GM03348 (cell line): ENCODE results near the gene SRMS.
"Not testable (repeated sequence)": the region's sequence is repeated elsewhere in the genome, so short reads cannot be mapped to it uniquely, and the experiment has no call there.

Experiments
- DNase-seq: peaks from one replicate; pipeline ENCODE4 v3.0.0; 2012; ENCODE audit warnings: low spot score

Gene SRMS

DNA sequence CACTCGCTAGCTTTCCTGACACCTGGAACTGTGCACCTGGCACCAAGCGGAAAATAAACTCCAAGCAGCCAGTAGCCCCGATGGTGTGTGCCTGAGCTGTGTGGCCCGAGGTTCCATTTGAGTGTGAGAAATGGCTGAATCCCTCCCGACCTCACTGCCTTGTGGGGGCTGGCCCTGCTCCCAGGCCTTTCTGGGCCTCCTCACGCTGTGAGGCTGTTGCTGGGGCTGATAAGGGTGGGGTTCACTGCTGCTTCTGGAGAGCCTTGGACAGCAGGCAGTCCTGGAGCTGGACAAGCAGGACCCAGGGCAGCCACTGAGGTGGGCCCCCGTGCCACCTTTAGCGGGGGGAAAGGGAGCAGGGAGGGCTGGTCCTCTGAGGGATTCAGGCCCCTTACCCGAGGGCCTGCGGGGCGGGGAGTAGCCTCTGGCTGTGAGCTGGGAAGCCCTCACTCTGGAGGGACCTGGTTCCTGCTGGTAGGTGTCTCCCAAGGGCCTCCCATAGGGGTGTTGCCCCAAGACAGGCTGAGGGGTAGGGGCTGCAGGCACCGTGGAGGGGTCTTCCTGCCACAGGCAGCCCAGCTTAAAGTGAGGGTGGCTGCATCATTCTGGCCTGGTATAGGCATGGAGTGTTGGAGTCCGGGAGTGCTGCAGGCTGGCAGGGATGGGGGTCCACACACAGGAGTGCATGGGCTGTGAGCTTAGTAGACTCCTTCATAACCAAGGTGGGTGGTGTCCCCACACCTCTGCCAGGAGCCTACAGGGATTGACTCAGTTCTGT lies 25.3 kb downstream of the SRMS start:
- DNase-seq: no peak

DNA sequence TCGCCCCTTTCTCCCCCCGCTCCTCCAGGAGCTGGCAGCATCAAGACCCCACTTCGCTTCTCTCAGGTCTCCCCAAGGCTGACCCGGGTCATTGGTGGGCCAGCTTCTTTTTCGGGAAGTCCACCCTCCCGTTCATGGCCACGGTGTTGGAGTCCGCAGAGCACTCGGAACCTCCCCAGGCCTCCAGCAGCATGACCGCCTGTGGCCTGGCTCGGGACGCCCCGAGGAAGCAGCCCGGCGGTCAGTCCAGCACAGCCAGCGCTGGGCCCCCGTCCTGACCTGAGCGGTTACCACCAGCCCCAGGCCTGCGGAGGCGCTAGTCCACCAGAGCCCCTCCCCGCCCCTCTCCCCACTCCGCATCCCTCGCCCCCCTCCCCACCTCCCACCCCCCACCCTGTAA lies 25.9 kb downstream of the SRMS start:
- no peak for DNase-seq

DNA sequence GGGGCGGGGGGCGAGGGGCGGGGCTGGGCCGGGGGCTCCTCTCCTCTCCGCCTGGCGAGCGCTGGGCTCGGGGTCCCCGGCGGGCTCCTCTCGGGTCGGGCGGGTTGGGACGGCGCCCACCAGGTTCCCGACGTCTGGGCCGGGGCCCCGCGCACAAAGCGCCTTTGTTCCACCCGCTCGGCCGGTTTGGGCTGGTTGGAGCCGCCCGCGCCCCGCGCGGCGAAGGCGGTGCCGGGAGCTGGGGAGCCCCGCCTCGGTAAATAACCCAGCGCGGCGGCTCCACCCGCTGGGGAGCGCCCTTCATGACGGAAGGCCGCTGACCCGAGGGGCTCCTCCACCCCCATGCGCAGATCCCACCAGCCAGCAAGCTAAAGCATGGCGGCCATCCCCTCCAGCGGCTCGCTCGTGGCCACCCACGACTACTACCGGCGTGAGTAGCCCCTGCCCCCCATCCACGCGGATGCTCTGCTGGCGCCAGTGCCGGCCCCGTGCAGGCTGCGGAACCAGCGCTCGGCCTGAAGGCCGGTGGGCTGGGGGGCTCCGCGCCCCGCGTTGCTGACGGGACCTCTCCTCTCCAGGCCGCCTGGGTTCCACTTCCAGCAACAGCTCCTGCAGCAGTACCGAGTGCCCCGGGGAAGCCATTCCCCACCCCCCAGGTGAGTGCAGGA lies 26.5 kb downstream of the SRMS start:
- DNase-seq: peak; percentile 91

DNA sequence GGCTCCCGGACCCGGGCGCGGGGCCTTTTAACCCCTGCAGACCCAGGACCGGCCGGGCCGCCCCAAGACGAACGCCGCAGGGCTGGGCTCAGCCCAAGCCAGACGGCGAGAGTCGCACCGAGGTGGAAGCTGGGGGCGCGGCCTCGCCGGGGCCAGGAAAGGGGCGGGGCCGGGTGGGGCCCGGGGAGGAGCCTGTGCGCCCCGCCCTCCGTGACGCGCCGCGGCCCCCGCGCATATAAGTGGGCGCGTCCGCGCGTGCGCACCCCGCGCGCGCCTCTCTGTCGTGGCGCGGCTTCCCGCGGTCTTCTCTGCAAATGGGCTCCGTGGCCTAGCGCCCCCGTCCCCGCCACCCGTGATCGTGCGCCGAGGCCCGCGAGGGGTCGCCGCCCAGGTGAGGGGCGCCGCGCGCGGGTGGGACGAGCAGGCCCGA lies 27.0 kb downstream of the SRMS start, which contains the start of gene PPDPF:
TSS of gene PPDPF (plus strand) at position 262 of the 430 bp plus-strand sequence. CDS start 544 bp downstream, outside the sequence.
- peak; percentile 100 for DNase-seq

DNA sequence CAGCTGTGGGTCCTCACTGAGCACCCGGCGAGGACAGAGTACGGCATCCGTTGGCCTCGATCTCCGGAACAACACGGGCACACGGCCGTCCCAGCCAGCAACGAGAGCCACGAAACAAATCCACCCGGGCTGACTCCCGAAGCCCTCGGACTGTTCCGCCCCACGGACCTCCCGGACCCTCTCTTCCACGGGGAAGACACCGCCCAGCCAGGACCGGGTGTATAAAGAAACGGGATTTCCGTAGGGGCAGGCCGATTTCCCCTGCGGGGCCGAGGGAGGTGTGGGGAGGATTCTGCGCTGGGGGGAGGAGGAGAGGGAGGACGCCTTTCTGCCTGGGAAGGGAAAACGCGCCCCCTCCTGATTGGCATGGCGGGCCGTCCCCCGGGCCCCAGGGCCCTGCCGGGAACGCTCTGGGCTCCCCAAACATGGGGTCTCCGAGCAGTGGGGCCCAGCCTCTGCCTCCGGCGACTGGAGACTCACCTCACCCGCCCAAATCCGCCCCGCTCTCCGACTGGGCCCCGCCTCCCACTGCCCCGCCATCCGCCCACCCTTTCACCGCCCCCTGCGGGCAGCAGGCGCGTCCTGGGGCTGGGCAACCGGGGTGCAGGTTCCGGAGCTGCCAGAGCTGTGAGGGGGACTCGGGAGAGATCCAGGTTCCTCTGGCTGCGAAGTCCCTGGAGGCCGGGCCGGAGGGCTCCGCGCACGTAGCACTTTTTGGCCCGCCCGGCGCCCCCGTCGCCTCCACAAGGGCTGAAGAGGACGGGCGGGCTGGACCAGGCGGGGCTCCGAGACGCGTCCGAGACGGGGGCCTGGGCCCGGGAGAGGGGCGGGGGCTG lies 27.7 kb downstream of the SRMS start:
- peak; percentile 87 for DNase-seq

DNA sequence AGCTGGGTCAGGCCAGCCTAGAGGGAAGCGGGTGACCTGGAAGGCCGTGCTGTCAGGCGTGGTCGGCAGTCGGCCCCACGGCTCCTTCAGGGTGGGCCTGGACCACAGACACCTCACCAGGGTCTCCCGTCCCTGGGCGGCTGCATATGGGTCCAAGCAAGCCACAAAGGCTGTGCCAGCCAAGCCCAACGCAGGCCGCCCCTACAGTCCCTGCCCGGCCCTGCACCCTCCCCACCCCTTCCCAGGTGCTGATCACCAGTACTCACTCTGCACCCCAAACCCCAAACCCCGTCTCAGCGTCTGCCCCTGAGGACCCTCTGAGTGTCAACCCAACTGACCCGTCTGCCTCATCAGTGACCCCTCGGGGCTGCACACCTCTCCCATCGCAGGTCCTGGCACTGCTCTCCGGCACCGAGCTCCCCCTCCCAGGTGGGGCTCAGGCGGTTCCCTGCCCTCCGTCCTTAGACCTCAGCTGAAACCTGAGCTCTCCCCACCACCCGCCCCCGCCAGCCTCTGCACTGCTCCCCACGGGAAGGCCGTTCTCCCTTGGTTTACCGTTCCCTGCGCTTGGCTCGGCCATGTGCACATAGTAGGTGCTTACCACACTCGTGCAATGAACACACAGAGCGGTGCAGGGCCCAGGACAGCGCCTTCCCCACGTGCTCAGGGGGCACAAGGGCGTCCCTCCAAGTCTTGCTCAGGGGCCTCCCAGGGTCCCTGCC lies 28.4 kb downstream of the SRMS start:
- no peak for DNase-seq

DNA sequence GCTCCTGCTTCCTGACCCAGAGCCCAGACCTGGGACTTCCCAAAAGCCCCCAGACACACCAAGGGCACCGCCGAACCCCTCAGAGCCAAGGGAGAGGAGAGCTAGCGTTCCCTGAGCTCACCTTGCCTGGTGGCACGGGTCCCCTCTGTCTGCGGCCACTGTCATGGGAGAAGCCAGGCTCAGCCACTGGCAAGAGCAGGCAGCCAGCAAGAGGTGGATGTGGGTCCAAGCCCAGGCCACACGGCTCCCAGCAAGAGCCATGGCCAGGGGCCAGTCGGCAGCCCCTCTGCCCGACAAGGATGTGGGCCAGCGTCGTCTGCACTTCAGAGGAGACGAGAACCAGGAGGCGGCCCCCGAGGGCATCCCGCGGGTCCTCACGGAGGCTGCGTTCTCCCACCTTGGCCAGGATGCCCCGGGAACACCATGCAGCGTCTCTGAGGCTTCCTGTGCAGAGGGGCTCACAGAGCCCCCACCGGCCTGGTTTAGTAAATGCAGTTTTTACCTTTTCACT lies 29.1 kb downstream of the SRMS start:
- no peak for DNase-seq

DNA sequence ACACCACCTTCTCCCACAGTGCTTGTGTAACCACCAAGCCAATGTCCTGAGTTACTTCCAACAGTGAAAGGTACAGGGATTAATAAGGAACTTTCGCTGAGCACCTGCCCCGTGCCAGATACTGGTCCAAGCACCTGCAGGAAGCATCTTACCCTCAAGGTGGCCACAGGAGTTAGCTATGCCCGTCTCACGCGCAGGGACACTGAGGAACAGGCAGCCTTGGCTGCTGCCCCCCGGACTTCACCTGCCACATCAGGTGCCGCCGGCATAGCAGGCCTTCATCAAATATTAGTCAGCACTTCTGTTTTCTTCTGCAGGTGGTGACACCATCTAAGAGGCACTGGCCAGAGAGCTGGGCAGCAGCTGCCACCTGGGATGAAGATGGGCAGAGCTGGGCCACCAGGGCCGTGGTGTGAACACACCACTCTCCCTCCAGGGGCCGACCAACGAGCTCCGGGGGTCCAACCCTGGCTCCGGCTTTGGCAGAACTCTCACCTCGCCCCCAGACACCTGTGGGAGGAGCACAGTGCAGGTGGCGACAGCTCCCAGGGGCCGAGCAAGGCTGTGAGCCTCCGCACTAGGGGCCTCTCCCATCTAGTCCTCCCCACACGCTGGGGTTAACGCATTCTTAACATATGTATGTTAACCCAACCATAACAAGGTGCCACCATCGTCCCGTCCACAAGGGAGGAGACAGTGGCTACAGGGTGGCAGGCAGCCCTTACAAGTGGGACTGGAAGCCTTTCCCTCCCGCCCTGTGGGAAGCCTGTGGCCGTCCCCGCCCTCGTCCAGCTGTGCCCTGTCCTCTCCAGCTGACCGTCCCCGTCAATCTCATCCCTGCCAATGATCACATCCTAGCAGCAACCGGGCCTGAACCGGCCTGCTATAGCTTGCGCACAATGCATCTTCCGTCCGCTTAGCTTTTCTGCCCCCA lies 29.9 kb downstream of the SRMS start:
- no peak for DNase-seq

DNA sequence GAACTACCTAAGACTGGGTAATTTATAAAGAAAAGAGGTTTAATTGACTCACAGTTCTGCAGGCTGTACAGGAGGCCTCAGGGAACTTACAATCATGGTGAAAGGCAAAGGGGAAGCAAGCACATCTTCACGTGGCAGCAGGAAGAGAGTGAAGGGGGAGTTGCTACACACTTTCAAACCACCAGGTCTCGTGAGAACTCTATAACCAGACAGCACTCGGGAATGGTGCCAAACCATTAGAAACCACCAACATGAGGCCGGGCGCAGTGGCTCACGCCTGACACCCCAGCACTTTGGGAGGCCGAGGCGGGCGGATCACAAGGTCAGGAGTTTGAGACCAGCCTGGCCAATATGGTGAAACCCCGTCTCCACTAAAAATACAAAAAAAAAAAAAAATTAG lies 33.0 kb downstream of the SRMS start:
- not testable (repeated sequence) for DNase-seq

DNA sequence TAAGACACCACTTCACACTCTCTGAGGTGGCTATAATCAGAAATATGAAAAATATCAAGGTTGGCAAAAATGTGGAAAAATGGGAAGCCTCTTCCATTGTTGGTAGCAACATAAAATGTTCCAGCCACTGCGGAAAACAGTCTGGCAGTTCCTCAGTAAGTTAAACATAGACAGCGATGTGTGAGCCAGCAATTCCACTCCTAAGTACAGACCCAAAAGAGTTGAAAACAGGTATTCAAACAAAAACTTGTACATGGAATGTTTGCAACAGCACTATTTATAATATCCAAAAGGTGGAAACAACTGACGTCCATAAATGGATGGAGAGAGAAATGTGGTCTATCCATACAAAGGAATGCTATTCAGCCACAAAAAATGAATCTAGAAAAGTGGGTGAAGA lies 34.3 kb downstream of the SRMS start:
- DNase-seq: no peak

DNA sequence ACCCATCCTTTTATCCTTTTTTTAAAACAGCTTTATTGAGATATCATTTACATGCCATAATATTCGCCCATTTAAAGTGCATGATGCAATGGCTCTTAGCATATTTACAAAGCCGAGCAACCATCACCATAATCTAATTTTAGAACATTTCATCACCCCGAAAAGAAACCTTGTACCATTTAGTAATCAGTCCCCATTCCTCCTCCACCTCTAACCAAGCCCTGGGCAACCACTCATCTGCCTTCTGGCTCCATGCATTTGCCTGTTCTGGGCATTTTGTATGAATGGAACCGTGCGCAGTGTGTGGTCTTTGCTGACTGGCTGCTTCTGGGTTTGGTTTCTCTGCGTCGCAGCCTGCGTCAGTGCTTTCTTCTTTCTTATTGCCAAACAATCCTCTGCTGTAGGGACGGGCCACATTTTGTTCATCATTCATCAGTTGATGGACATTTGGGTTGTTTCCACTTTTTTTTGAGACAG lies 38.4 kb downstream of the SRMS start:
- no peak for DNase-seq

DNA sequence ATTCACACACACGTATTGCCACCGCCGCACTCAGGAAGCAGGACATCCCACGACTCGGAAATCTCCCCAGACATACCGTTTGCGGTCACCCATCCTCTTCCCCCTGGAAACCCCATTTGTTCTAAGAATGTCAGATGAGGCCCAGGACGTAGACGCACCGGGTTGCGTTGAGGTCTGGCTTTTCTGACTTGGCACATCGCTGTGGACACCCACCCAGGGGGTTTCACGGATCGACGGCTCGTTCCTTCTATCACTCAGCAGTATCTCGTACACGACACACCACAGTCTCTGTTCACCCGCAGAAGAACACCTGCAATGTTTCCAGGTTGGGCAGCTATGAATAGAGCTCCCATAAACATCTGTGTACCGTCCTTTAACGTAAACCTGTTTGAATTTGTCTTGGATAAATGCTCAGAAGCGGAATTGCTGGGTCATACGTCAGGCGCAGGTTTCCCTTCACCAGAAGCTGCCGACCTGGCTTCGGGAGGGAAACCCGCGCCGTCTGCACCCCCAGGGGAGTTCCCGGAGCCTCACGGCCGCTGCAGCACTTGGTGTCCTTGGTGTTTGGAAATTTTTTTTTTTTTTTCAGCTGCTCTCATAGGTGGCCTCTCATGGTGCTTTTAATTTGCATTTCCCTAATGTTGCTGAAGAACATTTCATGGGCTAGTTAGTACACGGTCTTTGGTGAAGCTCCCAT lies 39.3 kb downstream of the SRMS start:
- no peak for DNase-seq

DNA sequence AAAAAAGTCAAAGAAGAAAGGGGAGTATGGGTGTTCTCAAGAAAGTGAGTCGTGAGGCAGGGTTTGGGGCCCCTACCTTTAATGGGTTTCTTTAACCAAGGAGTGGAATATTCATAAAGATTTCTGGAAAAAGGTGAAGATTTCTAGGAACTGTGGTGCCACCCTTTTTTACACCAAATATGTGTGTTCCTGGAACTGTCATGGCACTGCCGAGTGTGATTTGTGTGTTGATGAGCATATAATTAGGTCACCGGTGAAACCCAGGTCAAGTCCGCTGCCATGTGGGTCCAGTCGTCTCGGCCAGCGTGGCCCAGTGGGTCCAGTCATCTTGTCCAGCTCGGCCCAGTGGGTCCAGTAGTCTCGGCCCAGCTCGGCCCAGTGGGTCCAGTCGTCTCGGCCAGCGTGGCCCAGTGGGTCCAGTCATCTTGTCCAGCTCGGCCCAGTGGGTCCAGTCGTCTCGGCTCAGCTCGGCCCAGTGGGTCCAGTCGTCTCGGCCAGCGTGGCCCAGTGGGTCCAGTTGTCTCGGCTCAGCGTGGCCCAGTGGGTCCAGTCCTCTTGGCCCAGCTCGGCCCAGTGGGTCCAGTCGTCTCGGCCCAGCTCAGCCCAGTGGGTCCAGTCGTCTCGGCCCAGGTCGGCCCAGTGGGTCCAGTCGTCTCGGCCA lies 40.3 kb downstream of the SRMS start:
- no peak for DNase-seq

DNA sequence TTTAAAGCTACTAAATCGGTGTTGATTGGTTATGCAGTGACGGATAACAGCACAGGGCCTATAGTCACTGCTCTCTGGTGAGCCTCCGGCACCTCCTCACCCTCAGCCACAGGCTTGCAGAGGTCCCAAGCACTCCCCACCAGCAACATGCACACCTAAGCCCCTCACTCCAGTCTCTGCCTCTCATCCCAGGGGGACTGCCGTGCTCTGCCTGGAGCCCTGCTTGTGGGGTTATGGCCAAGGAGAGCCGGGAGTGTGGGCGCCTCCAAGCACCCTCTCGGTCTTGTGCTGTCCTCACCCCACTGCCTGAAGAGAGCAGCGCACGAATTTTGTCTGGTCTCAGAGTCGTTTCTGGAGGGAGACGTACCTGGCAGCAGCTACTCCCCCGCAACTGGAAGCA lies 41.8 kb downstream of the SRMS start:
- DNase-seq: no peak

DNA sequence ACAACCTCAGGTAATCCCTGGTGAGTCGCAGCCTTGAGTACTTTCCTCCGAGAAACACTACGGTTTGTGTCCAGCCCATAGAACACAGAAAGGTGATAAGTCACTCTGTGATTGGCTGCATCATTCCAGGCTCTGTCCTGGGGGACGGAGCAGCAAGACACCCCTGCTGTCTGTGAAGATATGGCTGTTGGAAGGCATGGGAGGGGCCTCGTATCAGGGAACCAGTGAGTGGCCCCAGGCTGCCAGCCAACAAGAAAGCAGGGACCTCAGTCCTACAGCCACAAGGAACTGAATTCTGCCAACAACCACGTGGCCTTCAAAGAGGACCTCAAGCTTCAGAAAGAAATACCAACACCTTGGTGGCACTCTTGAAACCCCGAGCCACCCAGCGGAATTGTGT lies 42.3 kb downstream of the SRMS start:
- DNase-seq: no peak

DNA sequence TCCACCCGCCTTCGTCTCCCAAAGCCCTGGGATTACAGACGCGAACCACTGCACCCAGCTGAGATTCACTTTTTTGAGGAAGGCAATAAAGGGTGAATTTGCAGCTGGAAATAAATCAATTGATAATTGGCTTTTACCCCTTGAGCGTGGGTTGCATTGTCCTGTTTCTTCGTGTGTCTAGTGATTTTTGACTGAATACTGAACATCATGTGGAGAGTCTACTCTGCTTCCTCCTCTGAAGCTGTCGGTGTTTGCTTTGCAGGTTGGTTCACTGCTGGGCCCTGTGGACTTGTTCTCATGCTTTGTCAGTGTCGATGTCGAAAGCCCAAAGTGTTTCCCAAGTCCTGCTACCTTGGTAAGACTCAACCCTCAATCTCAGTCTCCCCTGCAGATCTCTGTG lies 42.9 kb downstream of the SRMS start:
- no peak for DNase-seq

DNA sequence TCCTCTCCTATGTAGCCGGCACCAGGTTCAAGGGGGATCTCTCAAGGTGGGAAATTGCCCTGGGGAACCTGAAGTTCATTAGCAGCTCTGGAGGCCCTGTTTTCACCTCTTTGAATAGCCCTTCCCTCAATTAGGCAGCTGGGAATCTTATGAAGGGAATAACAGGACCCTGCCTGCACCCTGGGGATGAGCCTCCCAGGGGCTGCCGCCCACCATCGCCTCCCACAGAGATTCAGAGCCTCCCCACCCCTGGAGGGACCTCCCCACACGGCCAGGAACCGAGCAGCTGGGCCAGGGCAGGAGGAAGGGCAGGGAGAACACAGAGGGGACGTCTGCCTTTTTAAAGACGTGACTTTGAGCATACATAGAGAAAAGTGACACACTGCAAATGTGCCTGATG lies 44.0 kb downstream of the SRMS start:
- DNase-seq: no peak

DNA sequence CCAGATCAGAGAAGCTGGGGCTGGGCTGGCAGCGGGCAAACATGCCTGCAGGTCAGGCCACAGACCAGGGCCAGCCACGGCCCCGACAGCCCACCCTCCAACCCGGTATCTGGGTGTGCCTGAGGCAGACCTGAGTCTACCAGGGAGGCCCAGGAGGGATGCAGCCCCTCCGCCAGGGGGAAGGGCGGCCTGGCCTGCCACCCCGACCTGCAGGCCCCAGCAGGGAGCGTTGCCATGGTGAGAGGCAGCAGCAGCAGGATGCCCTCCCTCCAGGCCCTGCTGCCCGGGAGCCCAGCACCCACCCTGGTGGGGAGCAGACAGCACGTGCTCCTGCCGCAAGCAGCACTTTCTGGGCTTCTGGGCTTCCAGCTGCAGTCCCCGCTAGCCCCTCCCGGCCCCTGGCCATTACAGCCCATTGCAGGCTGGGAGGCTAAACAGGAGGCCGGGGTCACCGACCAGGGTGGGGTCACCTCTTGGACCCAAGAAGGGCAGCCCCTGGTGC lies 44.8 kb downstream of the SRMS start:
- DNase-seq: no peak
